K562 treated with DMSO at 1 percent for 4 hours (cell line): ENCODE data around the gene S100A4. TPM values are rescaled to one million over a fixed set of nuclear protein-coding genes. Genes with fewer than 3 reads are reported as not detected.

Experiments
- total RNA-seq: library from RNA; unstranded; fragments of 300-600 nt; gene quantifications from 2 replicates; pipeline ENCODE4 v1.2.3, GENCODE V29; 2022; ENCODE audit not compliant: insufficient read depth

The S100A4 gene
- 12.2 and 17.9 TPM in 2 replicates for total RNA-seq

DNA sequence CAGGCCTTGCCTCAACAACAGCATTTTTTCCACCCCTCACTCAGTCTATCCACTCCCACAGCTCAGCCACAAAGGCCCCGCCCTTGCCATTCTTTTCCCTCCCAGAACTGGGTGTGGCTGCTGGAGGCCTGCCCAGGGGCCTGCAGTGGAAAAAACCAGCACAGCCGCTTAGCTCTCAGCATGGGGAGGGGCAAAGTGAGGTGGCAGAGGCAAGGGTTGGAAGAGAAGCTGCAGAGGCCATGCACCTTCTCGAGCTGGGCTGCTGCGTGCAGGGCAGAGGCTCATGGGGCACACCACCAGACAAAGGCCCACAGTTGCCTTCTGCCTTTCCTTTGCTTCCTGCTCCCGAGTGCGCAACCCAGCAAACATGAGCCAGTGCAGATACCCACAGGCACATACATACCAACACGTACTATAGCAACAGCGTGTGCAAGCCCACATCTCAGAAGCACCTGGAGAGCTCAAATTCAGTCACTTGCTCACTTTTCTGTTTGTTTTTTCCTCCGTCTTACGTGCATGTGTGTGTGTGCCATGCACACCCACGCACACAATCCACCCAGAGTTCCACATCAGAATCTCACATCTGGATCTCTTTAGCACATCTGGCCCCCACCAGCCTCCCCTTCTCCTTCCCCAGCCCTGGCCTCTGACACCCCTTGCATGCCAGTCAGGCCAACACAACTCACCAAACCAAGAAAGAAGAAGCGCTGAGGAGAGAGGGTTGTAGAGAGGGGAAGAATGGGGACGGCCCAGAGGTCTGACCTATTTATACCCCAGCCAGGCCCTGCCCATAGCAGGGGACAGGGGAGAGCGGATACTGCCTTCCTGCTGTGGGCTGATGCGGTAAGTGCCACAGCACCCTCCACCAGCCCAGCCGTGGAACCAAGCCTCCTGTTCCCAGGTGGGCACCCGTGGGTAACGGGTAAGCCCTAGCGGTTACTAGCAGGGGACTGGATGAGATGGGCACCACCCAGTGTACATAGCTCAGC lies at the start of gene S100A4:
S100A4 (minus strand) TSS at position 740 of the 989 bp plus-strand sequence. CDS start 1,012 bp downstream, outside the sequence.

DNA sequence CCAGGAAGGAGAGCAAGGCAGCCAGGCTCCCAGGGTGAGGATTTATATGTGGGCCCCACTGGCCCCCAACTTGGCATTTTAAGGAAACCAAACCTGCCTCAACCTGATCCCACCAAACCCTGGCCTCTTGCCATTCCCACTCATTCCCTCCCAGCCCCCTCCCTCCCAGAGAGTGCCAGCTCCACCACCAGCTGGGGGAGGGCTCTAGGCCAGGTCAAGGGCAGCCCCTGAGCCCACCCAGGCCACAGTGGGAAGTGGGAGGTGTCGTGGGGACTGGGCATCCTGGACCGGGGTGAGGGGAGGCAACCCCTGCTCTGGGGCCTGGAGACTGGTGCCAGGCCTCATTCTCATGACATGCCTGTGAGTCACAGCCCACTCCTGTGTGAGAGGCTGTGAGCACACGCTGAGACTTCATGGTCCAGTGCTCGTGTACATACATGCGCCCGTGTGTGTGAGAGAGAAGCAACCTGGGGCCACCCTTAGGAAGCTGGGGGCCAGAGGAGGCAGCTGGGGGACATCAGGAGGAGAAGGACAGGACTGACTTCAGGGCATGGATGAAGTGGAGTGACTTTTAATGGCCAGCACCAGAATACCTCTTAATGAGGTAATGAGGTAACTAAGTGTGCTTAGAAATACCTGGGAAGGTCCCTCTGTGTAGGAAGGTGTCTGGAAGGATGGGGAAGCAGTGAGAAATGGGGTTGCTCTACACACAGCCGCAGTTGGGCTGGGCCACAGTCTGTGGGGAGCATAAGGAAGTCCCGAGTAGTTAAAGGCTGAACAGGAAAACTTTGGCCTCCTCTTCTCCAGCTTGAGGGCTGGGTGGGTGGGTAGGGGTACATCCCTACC lies 20.1 kb upstream of the S100A4 start, which contains the start of gene S100A2:
S100A2 (minus strand) TSS at position 316 of the 846 bp plus-strand sequence. CDS start 1,967 bp downstream, outside the sequence.

DNA sequence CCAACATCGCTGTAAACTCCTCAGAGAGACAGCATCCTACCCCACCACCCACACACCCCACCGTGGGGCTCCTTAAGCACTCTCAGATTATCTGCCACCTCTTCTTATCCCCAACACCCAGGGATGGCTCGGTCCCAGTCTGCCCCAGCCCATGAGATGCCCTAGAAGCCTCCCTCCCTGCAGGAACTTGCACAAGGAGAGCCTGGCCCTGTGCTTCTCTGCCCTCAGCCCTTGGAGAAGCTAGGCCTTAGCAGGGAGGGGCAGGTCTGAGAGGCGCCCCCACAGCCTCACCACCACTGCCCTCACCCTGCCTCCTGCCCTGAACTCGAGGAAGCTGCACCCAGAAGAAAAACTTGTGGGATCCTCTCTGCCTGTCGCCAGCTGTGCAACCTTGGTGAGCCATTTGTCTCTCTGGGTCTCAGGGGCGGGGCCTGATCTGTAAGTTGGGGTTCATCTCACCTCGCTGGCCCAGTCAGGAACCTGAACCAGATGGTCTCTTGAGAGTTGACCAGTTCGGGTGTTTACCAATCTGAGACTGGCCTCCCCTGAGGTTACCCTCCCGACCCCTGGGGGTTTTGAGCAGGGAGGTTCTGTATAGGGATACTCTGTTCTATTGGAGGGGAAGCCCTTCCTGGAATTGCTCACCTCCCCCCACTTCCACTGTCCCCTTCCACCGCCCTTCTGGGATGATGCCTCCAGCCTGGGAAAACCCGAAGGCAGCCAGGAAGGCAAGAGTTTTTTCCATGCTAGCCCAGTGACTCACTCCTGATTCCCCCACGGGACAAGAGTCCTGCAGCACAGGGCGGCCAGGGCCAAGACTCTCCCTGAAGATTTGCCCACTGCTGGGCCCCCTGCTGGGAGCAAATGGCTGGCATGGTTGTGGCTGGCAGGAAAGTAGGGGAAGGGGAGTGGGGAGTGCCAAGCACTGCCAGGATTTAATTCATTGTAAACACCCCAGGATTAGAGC lies 3.4 kb upstream of the S100A4 start, which contains the start of gene S100A3:
S100A3 (minus strand) TSS at position 537 of the 967 bp plus-strand sequence. CDS start 773 bp downstream, outside the sequence.

DNA sequence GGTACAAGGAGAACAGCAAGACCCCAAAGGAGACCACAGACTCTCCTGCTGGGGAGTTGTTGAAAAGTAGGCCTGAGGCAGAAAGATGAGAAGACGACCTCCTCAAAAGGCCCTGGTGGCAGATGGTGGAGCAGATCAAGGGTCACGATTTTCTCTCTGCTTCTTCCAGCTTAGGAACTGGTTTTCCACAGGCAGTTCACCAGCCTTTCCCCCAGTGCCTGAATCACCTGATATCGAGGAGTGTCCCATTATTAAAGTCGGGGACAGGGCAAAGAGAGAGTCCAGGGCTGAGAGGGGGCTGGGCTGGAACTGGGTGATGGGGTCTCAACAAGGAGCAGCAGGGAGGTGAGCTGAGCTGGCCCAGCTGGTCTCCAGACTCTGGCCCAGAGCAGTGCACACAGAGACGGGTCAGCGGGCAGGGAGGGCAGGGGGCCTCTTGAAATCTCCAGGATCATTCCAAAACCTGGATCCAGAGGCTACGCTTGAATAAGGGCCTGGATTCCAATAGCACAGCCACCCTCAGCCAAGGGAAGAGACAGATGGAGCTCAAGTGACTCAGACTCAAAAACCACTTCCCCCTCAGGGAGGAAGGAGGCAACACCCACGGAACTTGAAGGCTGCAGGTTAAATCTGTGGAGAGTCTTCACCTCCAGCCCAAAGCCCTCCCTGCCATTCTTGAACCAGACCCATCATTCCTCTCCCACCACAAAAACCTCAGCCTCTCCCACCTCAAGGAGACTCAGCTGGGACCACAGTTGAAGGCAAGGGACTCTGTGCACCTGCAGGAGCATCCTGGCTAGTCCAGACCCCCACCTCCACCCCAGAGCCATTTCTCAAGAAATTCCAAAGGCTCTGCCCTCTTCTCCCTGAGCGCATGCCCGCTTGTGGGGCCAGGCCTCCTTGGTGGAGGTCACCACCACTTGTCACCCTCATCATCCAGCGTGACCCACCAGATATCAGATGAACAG lies 4.9 kb downstream of the S100A4 start, which contains the start of gene S100A5:
S100A5 (minus strand) TSS at position 541 of the 968 bp plus-strand sequence. CDS start 743 bp downstream, outside the sequence.

DNA sequence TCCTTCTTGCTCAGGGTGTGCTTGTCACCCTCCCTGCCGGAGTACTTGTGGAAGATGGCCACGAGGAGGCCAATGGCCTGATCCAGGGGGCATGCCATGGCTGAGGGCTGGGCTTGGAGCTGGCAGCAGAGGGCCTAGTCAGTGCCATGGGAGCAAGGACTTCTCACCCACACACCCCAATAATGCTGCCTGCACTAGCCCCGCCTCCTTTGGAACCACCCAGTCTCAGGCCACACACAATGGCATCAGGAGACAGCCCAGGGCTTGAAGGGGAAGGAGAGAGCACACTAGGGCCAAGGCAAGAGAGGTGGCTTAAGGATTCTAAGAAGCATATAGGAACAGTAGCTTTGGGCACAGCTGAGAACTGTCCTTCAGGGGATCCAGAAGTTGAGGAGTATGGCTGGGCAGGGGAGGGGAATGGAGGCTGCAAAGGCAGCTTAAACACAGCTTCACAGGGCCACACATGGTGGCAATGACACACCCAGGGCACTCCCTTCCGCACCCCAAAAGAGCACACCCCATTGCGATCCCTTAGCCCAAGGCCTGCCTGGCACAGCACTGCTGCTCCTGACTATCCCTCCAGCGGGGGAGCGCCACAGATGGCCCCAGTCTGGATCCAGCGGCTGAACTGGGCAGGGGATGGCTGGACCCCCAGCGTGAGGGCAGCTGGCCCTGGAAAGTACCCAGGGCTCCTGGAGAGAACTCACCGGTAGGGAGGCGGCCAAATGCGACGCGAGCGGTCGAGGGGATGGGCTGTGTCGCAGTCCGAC lies 10.2 kb downstream of the S100A4 start, which contains the start of gene S100A6:
S100A6 (minus strand) TSS at position 750 of the 770 bp plus-strand sequence; CDS start at position 98, 652 bp downstream.

Other genes starting within 250 kb of the S100A4 start
- 1.4 and 1.9 TPM in 2 replicates for gene PGLYRP3, start 232.9 kb downstream of the S100A4 start, total RNA-seq
- gene PGLYRP4, start 197.0 kb downstream of the S100A4 start, total RNA-seq = 2.2 and 2.3 TPM in 2 replicates
- gene S100A9, start 188.0 kb downstream of the S100A4 start, total RNA-seq = not detected in 2 replicates
- gene S100A12, start 170.2 kb downstream of the S100A4 start, total RNA-seq = not detected in 2 replicates
- not detected in 2 replicates for gene S100A8, start 154.7 kb downstream of the S100A4 start, total RNA-seq
- not detected in 2 replicates for gene S100A7A, start 129.3 kb downstream of the S100A4 start, total RNA-seq
- not detected in 2 replicates for gene S100A7, start 85.2 kb downstream of the S100A4 start, total RNA-seq
- 23.2 and 29.1 TPM in 2 replicates for gene S100A6, start 9.8 kb downstream of the S100A4 start, total RNA-seq
- gene S100A5, start 4.9 kb downstream of the S100A4 start, total RNA-seq = not detected in 2 replicates
- gene S100A3, start 3.5 kb upstream of the S100A4 start, total RNA-seq = not detected in 2 replicates
- not detected in 2 replicates for gene S100A2, start 20.0 kb upstream of the S100A4 start, total RNA-seq
- gene S100A16, start 67.3 kb upstream of the S100A4 start, total RNA-seq = 5.0 and 5.1 TPM in 2 replicates
- not detected in 2 replicates for gene S100A14, start 70.5 kb upstream of the S100A4 start, total RNA-seq
- 134 and 148 TPM in 2 replicates for gene S100A13, start 81.7 kb upstream of the S100A4 start, total RNA-seq
- 74.1 and 76.0 TPM in 2 replicates for gene S100A1, start 82.6 kb upstream of the S100A4 start, total RNA-seq
- 46.5 and 61.4 TPM in 2 replicates for gene CHTOP, start 88.3 kb upstream of the S100A4 start, total RNA-seq
- 24.9 and 30.9 TPM in 2 replicates for gene SNAPIN, start 112.9 kb upstream of the S100A4 start, total RNA-seq
- gene ILF2, start 125.2 kb upstream of the S100A4 start, total RNA-seq = 279 and 280 TPM in 2 replicates
- gene NPR1, start 132.9 kb upstream of the S100A4 start, total RNA-seq = not detected in 2 replicates
- 18.9 and 20.4 TPM in 2 replicates for gene INTS3, start 182.2 kb upstream of the S100A4 start, total RNA-seq
- 8.4 and 12.6 TPM in 2 replicates for gene SLC27A3, start 229.6 kb upstream of the S100A4 start, total RNA-seq